ENCODE results near the gene NFIL3.

GRCh38 chr9:91374939-91375338 is 48.7 kb downstream of the NFIL3 start:
- TF ChIP-seq CTCF (conservative IDR thresholded peaks at IDR 0.05 in 1 of 2, IDR thresholded peaks at IDR 0.05 in 1 of 2; ENCODE audit: extremely low read depth in 1 of 2, insufficient read depth in 1 of 2, low read depth in 1 of 2, low read length in 2 of 2), result no peak
- TF ChIP-seq EZH2 (IDR thresholded peaks at IDR 0.05; ENCODE audit: borderline replicate concordance, low read length), result no peak
